22Rv1 (cell line): ENCODE results near the gene KIF1A.
"Not testable (repeated sequence)": the region's sequence is repeated elsewhere in the genome, so short reads cannot be mapped to it uniquely, and the experiment has no call there.

Experiments
- ZFX ChIP-seq: fragments of 450-650 bp; IDR thresholded peaks from 2 replicates; pipeline ENCODE4 v1.6.1; 2017; ENCODE audit warnings: antibody characterized with exemption, borderline replicate concordance
- TF ChIP-seq, protein P1 (sequence below): fragments of 450-650 bp; IDR thresholded peaks from 2 replicates; pipeline ENCODE4 v1.5.1; 2017; ENCODE audit warnings: mild to moderate bottlenecking

GRCh38 chr2:240691631-240692420, 128.2 kb downstream of the KIF1A start, which contains the start of gene AQP12A:
- TF ChIP-seq, protein P1, sequence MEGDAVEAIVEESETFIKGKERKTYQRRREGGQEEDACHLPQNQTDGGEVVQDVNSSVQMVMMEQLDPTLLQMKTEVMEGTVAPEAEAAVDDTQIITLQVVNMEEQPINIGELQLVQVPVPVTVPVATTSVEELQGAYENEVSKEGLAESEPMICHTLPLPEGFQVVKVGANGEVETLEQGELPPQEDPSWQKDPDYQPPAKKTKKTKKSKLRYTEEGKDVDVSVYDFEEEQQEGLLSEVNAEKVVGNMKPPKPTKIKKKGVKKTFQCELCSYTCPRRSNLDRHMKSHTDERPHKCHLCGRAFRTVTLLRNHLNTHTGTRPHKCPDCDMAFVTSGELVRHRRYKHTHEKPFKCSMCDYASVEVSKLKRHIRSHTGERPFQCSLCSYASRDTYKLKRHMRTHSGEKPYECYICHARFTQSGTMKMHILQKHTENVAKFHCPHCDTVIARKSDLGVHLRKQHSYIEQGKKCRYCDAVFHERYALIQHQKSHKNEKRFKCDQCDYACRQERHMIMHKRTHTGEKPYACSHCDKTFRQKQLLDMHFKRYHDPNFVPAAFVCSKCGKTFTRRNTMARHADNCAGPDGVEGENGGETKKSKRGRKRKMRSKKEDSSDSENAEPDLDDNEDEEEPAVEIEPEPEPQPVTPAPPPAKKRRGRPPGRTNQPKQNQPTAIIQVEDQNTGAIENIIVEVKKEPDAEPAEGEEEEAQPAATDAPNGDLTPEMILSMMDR: not testable (repeated sequence)
- not testable (repeated sequence) for TF ChIP-seq ZFX
